Trophoblast cell (in vitro differentiated cells and primary cell): Measurements from ENCODE around the gene GTF2I.
"Not testable (repeated sequence)": the region's sequence is repeated elsewhere in the genome, so short reads cannot be mapped to it uniquely, and the experiment has no call there.

ENCODE experiments used
- DNase-seq, 2 donors: peaks; one replicate each; pipeline ENCODE4 v3.0.0-alpha.2; 2016
- H2AFZ ChIP-seq: 2 replicates; pipeline ENCODE4 v1.6.1; 2013; ENCODE audit warnings: low read length, moderate library complexity, mild to moderate bottlenecking; ENCODE audit not compliant: insufficient read depth, poor library complexity
- H2AK5ac ChIP-seq: 2 replicates; pipeline ENCODE4 v1.6.1; 2013; ENCODE audit warnings: mild to moderate bottlenecking, low read length
- H2BK120ac ChIP-seq: 2 replicates; pipeline ENCODE4 v1.6.1; 2013; ENCODE audit warnings: low read length, mild to moderate bottlenecking, moderate library complexity; ENCODE audit not compliant: insufficient read depth, poor library complexity
- H2BK12ac ChIP-seq: 2 replicates; pipeline ENCODE4 v1.6.1; 2013; ENCODE audit warnings: mild to moderate bottlenecking, low read length, moderate library complexity
- H2BK5ac ChIP-seq: 2 replicates; pipeline ENCODE4 v1.6.1; 2013; ENCODE audit warnings: low read length, low read depth, moderate library complexity, mild to moderate bottlenecking; ENCODE audit not compliant: poor library complexity
- H3K14ac ChIP-seq: 2 replicates; pipeline ENCODE4 v1.6.1; 2013; ENCODE audit warnings: mild to moderate bottlenecking, low read length
- H3K18ac ChIP-seq: 2 replicates; pipeline ENCODE4 v1.6.1; 2013; ENCODE audit warnings: mild to moderate bottlenecking, low read length
- H3K23ac ChIP-seq: 2 replicates; pipeline ENCODE4 v1.6.1; 2013; ENCODE audit warnings: low read length
- H3K27ac ChIP-seq: 2 replicates; pipeline ENCODE4 v1.5.1; 2013; ENCODE audit warnings: low read depth, mild to moderate bottlenecking, inconsistent platforms, low read length, moderate library complexity
- H3K27me3 ChIP-seq: 2 replicates; pipeline ENCODE4 v1.6.1; 2013; ENCODE audit warnings: inconsistent platforms, mild to moderate bottlenecking, low read length, moderate library complexity; ENCODE audit not compliant: insufficient read depth
- H3K36me3 ChIP-seq, 2 experiments: 1 replicate in 1 of 2; 2 replicates in 1 of 2; pipeline ENCODE4 v1.6.1; 2013; ENCODE audit warnings: low read length in 2 of 2, mild to moderate bottlenecking in 2 of 2, moderate library complexity in 1 of 2; ENCODE audit not compliant: insufficient read depth in 2 of 2, control insufficient read depth in 1 of 2
- H3K4ac ChIP-seq: 2 replicates; pipeline ENCODE4 v1.6.1; 2013; ENCODE audit warnings: low read depth, mild to moderate bottlenecking, low read length, moderate library complexity
- H3K4me1 ChIP-seq, 2 experiments: 1 replicate in 1 of 2; 2 replicates in 1 of 2; pipeline ENCODE4 v1.6.1; 2013; ENCODE audit warnings: low read length in 2 of 2, mild to moderate bottlenecking in 2 of 2, moderate library complexity in 1 of 2; ENCODE audit not compliant: insufficient read depth in 2 of 2, control insufficient read depth in 1 of 2
- H3K4me2 ChIP-seq: 2 replicates; pipeline ENCODE4 v1.6.1; 2013; ENCODE audit warnings: inconsistent platforms, mild to moderate bottlenecking, low read length, moderate library complexity
- H3K4me3 ChIP-seq: 2 replicates; pipeline ENCODE4 v1.5.1; 2013; ENCODE audit warnings: mild to moderate bottlenecking, low read depth, low read length, inconsistent platforms
- H3K79me1 ChIP-seq: one replicate; pipeline ENCODE4 v1.6.1; 2013; ENCODE audit warnings: low read length
- H3K79me2 ChIP-seq: 2 replicates; pipeline ENCODE4 v1.6.1; 2013; ENCODE audit warnings: low read length, mild to moderate bottlenecking; ENCODE audit not compliant: control insufficient read depth, insufficient read depth, poor library complexity
- H3K9ac ChIP-seq: 2 replicates; pipeline ENCODE4 v1.6.1; 2013; ENCODE audit warnings: mild to moderate bottlenecking, low read length
- H3K9me3 ChIP-seq: 2 replicates; pipeline ENCODE4 v1.6.1; 2013; ENCODE audit warnings: low read depth, mild to moderate bottlenecking, control low read depth, inconsistent platforms, low read length; ENCODE audit not compliant: insufficient read depth
- H4K12ac ChIP-seq: 2 replicates; pipeline ENCODE4 v1.6.1; 2013; ENCODE audit warnings: low read depth, mild to moderate bottlenecking, low read length, moderate library complexity
- H4K8ac ChIP-seq: 2 replicates; pipeline ENCODE4 v1.6.1; 2013; ENCODE audit warnings: low read depth, mild to moderate bottlenecking, low read length, moderate library complexity
- H4K91ac ChIP-seq: one replicate; pipeline ENCODE4 v1.6.1; 2013; ENCODE audit warnings: low read depth, mild to moderate bottlenecking, low read length, moderate library complexity
- WGBS: extraction: QIAGEN DNeasy Blood & Tissue Kit; methylation state at CpG from one replicate; pipeline ENCODE4 v1.1.7; 2013; ENCODE audit warnings: missing lambda C conversion rate; ENCODE audit not compliant: insufficient read length, insufficient coverage; ENCODE audit errors: extremely low coverage; 5-methylcytosine and 5-hydroxymethylcytosine counted together

Gene GTF2I

DNA sequence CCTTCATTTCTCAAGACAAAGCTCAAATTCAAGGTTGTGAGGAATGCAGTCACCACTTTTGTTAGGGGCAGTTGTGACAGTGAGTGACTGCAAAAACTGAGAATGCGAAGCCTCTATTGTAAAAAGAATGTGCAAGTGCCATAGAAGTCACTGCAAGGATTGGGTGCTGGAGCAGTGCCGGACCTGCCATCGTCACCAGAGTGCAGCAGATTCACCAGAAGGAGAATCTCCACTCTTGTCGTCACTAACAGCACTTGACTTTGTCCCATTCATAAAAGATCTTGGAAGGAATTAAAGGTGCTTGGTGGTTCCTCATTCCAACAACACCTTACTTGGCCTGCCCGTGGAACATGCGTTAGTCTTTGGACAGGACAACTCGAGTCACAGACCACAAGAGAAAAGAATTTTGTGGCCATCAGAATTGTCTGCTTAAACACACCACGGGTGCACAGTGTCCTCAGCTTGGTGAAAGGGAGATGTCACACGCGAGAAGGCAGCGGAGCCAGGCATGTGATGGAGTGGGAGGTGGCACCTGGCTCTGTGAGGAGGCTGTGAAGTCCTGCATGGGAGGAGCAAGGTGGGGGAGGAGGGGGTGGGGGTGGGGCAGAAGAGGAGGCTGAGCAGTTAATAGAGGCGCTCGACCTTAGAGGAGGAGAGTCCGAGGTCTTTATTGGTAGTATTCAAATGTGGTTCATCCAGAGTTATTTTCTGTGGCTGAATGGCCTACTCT, 82.6 kb downstream of the GTF2I start:
- H3K36me3 ChIP-seq, H3K9ac ChIP-seq, H3K18ac ChIP-seq, H3K4ac ChIP-seq, H3K14ac ChIP-seq, H2BK120ac ChIP-seq, H4K91ac ChIP-seq, H3K23ac ChIP-seq, H3K79me2 ChIP-seq, H3K27me3 ChIP-seq, H3K79me1 ChIP-seq, H4K8ac ChIP-seq, H2BK5ac ChIP-seq, DNase-seq, H2AFZ ChIP-seq, H2BK12ac ChIP-seq, H4K12ac ChIP-seq, H3K27ac ChIP-seq, H3K4me1 ChIP-seq, H3K9me3 ChIP-seq, H3K4me2 ChIP-seq, H3K4me3 ChIP-seq, H2AK5ac ChIP-seq: not testable (repeated sequence)
- WGBS: no CpG with 5 or more reads among the region's 14 CpGs

DNA sequence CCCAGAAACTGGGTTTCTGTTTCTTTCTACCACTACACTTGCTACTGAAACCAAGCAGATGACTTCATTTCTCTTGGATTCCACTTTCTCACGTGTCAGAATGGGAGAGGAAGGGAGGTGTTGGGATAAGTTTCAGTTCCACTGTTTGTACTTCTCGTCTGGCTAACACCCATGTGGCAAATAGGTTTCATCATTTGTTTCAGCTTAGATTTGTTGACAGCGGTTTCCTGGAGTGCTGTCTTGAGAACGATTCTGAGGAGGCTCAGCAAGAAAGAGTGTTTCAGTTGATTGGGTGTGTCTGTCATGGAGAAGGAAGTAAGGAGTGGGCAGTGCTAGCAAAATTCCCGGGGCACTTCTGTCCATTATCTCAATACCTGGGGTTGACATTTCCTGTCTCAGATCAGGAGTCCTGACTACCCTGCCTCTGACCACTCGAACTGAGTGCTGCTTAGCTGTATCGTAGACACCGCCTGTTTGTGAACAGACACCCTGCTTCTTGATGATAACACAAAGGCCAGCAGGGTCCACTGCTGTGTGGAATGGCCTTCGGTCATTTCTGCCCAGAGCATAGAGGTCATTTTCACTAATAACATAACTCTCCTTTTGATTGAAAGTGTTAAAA, 86.5 kb downstream of the GTF2I start:
- not testable (repeated sequence) for H4K8ac ChIP-seq, H4K12ac ChIP-seq, H2AK5ac ChIP-seq, H3K9me3 ChIP-seq, H3K27me3 ChIP-seq, H3K36me3 ChIP-seq, DNase-seq, H2AFZ ChIP-seq, H3K23ac ChIP-seq, H3K4me1 ChIP-seq, H3K27ac ChIP-seq, H3K14ac ChIP-seq, H3K9ac ChIP-seq, H4K91ac ChIP-seq, H3K79me1 ChIP-seq, H3K4ac ChIP-seq, H2BK12ac ChIP-seq, H3K4me2 ChIP-seq, H3K18ac ChIP-seq, H2BK120ac ChIP-seq, H3K79me2 ChIP-seq, H2BK5ac ChIP-seq, H3K4me3 ChIP-seq
- WGBS: no CpG with 5 or more reads among the region's 9 CpGs

DNA sequence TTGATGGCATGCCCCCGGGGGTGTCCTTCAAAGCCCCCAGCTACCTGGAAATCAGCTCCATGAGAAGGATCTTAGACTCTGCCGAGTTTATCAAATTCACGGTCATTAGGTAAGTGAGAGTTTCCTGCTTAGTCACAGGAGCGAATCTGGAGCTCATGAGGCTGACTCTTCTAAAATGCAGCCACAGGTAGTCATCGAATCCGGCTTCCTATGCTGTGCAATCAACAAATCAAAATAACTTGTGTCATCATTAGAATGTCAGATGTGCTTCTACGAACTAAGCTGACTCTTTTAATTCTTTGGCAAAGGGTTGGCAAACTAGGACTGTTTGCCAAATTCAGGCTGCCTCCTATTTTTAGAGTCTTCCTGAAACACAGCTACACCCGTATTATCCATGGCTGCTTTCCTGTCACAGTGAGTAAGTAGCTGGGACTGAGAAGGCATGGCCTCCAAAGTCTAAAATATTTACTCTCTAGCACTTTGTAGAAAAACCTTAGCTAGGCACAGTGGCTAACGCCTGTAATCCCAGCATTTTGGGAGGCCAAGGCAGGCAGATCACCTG, 96.5 kb downstream of the GTF2I start:
- H4K12ac ChIP-seq, H3K4me2 ChIP-seq, H2BK5ac ChIP-seq, H3K14ac ChIP-seq, H2AFZ ChIP-seq, H4K91ac ChIP-seq, H3K79me1 ChIP-seq, H4K8ac ChIP-seq, H3K79me2 ChIP-seq, H3K36me3 ChIP-seq, H3K18ac ChIP-seq, H3K4me3 ChIP-seq, H2BK12ac ChIP-seq, H3K4me1 ChIP-seq, H3K4ac ChIP-seq, H3K27me3 ChIP-seq, H3K27ac ChIP-seq, DNase-seq, H2BK120ac ChIP-seq, H3K9ac ChIP-seq, H3K9me3 ChIP-seq, H3K23ac ChIP-seq, H2AK5ac ChIP-seq: not testable (repeated sequence)
- WGBS: no CpG with 5 or more reads among the region's 9 CpGs

DNA sequence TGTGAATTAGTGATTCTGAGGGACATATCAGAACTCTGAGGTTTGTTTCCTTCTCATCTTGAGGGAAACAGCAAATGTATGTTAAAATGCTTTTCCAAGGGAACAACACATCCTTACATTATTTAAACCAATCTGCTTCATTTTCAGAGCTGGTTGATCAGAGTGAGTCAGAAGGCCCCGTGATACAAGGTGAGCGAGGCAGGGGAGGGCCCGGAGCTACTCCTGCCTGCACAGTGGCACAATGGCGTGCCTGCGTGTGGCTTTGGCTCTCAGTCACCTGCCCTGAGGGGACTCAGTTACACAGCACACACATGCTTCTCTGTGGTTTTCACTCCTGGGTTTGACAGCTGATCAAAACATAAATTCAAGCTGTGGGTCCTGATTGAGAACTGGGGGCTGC, 99.2 kb downstream of the GTF2I start:
- not testable (repeated sequence) for H3K4me2 ChIP-seq, H3K9ac ChIP-seq, H3K27ac ChIP-seq, H3K4me3 ChIP-seq, H3K27me3 ChIP-seq, H2AFZ ChIP-seq, H2BK12ac ChIP-seq, H3K79me1 ChIP-seq, H2BK120ac ChIP-seq, H3K9me3 ChIP-seq, H3K23ac ChIP-seq, H3K4ac ChIP-seq, DNase-seq, H3K36me3 ChIP-seq, H3K79me2 ChIP-seq, H3K14ac ChIP-seq, H2AK5ac ChIP-seq, H4K8ac ChIP-seq, H4K91ac ChIP-seq, H4K12ac ChIP-seq, H2BK5ac ChIP-seq, H3K18ac ChIP-seq, H3K4me1 ChIP-seq
- no CpG with 5 or more reads among the region's 5 CpGs for WGBS
